GM12891 (cell line): ENCODE measurements around the gene KRT13.

Experiments
- DNase-seq: peaks from one replicate; pipeline ENCODE4 v3.0.0; 2011; ENCODE audit warnings: low spot score; ENCODE audit not compliant: insufficient read length
- FAIRE-seq: peaks from 2 replicates; lab custom pipeline; 2011; peaks lifted over from hg19 to GRCh38; lab: Jason Lieb, UNC
- PAX5 ChIP-seq: IDR thresholded peaks from 2 replicates; pipeline ENCODE4 v1.6.1; 2011; ENCODE audit warnings: low read length, moderate library complexity, mild to moderate bottlenecking; ENCODE audit not compliant: insufficient read depth, severe bottlenecking
- POLR2A ChIP-seq: IDR thresholded peaks from 2 replicates; pipeline ENCODE4 v1.6.1; 2011; ENCODE audit warnings: low read depth, low read length, control low read depth
- POLR2AphosphoS5 ChIP-seq: IDR thresholded peaks from 2 replicates; pipeline ENCODE4 v1.6.1; 2011; ENCODE audit warnings: low read depth, low read length, control low read depth
- POU2F2 ChIP-seq: IDR thresholded peaks from 2 replicates; pipeline ENCODE4 v1.6.1; 2011; ENCODE audit warnings: low read depth, mild to moderate bottlenecking, control low read depth, low read length, moderate library complexity
- SPI1 ChIP-seq: IDR thresholded peaks from 2 replicates; pipeline ENCODE4 v1.6.1; 2011; ENCODE audit warnings: low read depth, low read length, control low read depth
- TAF1 ChIP-seq: IDR thresholded peaks from 2 replicates; pipeline ENCODE4 v1.6.1; 2011; ENCODE audit warnings: low read depth, low read length, control low read depth

Gene KRT13

DNA sequence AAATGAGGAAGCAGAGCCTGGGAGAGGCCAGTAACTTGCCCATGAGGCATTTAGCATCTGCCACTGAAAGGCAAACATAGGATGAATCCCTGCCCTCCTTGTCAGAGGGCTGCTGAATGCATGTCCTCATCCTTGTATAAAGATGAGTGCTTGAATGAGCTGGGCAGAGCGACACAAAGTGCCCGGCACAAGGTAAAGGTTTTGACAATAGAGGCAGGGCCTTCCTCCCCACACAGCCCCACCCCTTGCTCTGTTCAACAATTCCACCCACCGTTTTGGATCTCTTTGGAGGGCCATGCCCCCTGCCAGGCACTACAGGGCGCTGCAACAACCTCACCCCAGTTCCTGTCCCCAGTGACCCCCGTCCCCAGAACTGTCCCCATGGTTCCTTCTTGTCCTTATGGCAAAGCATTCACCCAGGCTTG lies 24.1 kb upstream of the KRT13 start:
- DNase-seq, result no peak
- FAIRE-seq, result no peak
- no peak for TF ChIP-seq PAX5
- no peak for TF ChIP-seq SPI1
- no peak for TF ChIP-seq TAF1
- TF ChIP-seq POLR2AphosphoS5, result no peak
- TF ChIP-seq POLR2A, result no peak
- TF ChIP-seq POU2F2, result no peak

GRCh38 chr17:41528959-41529353 lies 23.5 kb upstream of the KRT13 start:
- no peak for FAIRE-seq
- no peak for DNase-seq
- no peak for TF ChIP-seq TAF1
- TF ChIP-seq POLR2AphosphoS5, result no peak
- TF ChIP-seq PAX5, result no peak
- no peak for TF ChIP-seq SPI1
- no peak for TF ChIP-seq POLR2A
- TF ChIP-seq POU2F2, result no peak

- no peak for DNase-seq
- no peak for FAIRE-seq
- TF ChIP-seq PAX5 (no peak), POLR2A (no peak), SPI1 (no peak), POU2F2 (no peak), TAF1 (no peak), POLR2AphosphoS5 (no peak)
Observed at GRCh38 chr17:41527063-41528023, 21.9 kb upstream of the KRT13 start.

DNA sequence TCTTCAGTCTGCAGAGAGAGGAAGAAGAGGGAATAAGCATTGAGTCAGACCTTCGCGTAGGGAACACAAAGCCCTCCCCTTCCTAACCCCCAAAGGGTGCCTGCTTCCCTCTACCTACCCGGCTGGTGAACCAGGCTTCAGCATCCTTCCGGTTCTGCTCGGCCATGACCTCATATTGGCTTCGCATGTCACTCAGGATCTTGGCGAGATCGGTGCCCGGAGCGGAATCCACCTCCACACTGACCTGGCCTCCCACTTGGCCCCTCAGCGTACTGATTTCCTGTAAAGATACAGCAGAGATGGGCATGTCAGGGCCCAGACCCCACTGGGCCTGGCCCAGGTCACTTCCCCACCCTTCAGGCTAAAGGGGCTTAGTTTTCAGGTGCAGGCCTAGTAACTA lies 18.8 kb upstream of the KRT13 start:
- TF ChIP-seq POU2F2 (no peak), TAF1 (no peak), SPI1 (no peak), POLR2A (no peak), PAX5 (no peak), POLR2AphosphoS5 (no peak)
- FAIRE-seq, result no peak
- no peak for DNase-seq

- DNase-seq, result no peak
- TF ChIP-seq POLR2A (no peak), PAX5 (no peak), POU2F2 (no peak), POLR2AphosphoS5 (no peak)
- FAIRE-seq, result no peak
Observed at GRCh38 chr17:41523787-41524186, 18.4 kb upstream of the KRT13 start.

DNA sequence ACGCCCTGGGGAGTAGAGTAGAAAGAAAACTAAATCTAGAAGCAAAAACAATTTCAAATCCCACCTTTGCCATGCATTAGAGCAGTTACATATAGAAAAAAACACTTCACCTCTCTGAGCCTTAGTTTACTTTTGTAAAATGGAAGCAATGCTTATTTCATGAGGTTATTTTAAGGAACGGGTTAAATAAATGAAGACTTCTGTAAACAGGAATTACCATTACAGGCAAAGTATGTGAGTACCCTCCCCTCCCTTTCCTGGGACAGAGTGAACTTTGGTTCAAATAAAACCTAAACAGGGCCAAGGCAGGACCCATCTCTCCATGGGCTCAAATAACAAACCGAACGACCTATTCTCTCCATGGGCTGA lies 17.8 kb upstream of the KRT13 start:
- DNase-seq, result no peak
- no peak for FAIRE-seq

GRCh38 chr17:41522301-41523224 lies 17.2 kb upstream of the KRT13 start:
- no peak for FAIRE-seq
- DNase-seq, result no peak
- TF ChIP-seq POLR2A, result no peak
- TF ChIP-seq PAX5, result no peak
- TF ChIP-seq TAF1, result no peak
- TF ChIP-seq POU2F2, result no peak
- TF ChIP-seq SPI1, result no peak
- no peak for TF ChIP-seq POLR2AphosphoS5

More for the DNA sequence above, 17.8 kb upstream of the KRT13 start:
- no peak for TF ChIP-seq POLR2AphosphoS5
- TF ChIP-seq POU2F2, result no peak
- no peak for TF ChIP-seq PAX5
- TF ChIP-seq TAF1, result no peak
- TF ChIP-seq POLR2A, result no peak
- TF ChIP-seq SPI1, result no peak

- TF ChIP-seq POLR2AphosphoS5, result no peak
- no peak for TF ChIP-seq PAX5
- FAIRE-seq, result no peak
- no peak for DNase-seq
Observed at GRCh38 chr17:41521574-41522261, 16.3 kb upstream of the KRT13 start.
